GM12878 (cell line): ENCODE measurements around the gene TJP1. TPM values are rescaled to one million over a fixed set of nuclear protein-coding genes. Genes with fewer than 3 reads are reported as not detected.

Experiments used
- ATAC-seq: fragments of 200-7000 bp; cut with Tn5 transposase; 3 replicates; pipeline ENCODE4 v1.9.1; 2020; ENCODE audit warnings: mild to moderate bottlenecking, moderate library complexity
- BruUV-seq: library from RNA; stranded (reverse); fragments of 400-500 nt; replicated peaks from 2 replicates; lab custom pipeline; 2021; lab: Mats Ljungman, UMichigan
- CTCF ChIA-PET: fragments of 300-600 bp; sonication (Branson Sonifier 250); formaldehyde crosslinking; extraction: SDS; loops from one replicate; lab custom pipeline; 2021; ENCODE audit warnings: inconsistent platforms; lab: Yijun Ruan, JAX
- POLR2A ChIA-PET: fragments of 350-600 bp; formaldehyde crosslinking; extraction: SDS; loops from one replicate; lab custom pipeline; 2021; ENCODE audit warnings: inconsistent platforms; lab: Charles Lee
- RAD21 ChIA-PET: fragments of 300-600 bp; sonication (Branson Sonifier 250); formaldehyde crosslinking; loops from one replicate; lab custom pipeline; 2023; ENCODE audit warnings: antibody characterized with exemption; ENCODE audit not compliant: unreplicated experiment; lab: Charles Lee
- SMC1A ChIA-PET: fragments of 300-600 bp; sonication (Branson Sonifier 250); formaldehyde crosslinking; loops from one replicate; lab custom pipeline; 2023; ENCODE audit not compliant: unreplicated experiment, uncharacterized antibody; lab: Charles Lee
- DNase-seq: peaks from one replicate; pipeline ENCODE4 v3.0.0-alpha.2; 2011; ENCODE audit warnings: low read depth, low spot score
- FAIRE-seq: peaks from 3 replicates; lab custom pipeline; 2011; peaks lifted over from hg19 to GRCh38; lab: Jason Lieb, UNC
- H2AFZ ChIP-seq: 2 replicates; pipeline ENCODE4 v1.6.0; 2011; ENCODE audit warnings: low read depth, low read length, control low read depth; ENCODE audit not compliant: control insufficient read depth
- H3K27ac ChIP-seq: 2 replicates; pipeline ENCODE4 v1.5.1; 2011; ENCODE audit warnings: control low read depth; ENCODE audit not compliant: control insufficient read depth, insufficient read depth
- H3K27me3 ChIP-seq, 2 experiments: replicated peaks in 1 of 2; 2 replicates each; pipeline versions ENCODE4 v1.6.0 to v1.6.1; 2011; ENCODE audit warnings: low read length in 1 of 2; ENCODE audit not compliant: control insufficient read depth in 2 of 2, insufficient read depth in 2 of 2
- H3K36me3 ChIP-seq, 2 experiments: 2 replicates each; pipeline ENCODE4 v1.5.1; 2011; ENCODE audit warnings: low read length in 1 of 2; ENCODE audit not compliant: control insufficient read depth in 2 of 2, insufficient read depth in 2 of 2
- H3K4me1 ChIP-seq: 2 replicates; pipeline ENCODE4 v1.6.1; 2011; ENCODE audit warnings: mild to moderate bottlenecking, low read length, moderate library complexity, mixed read lengths; ENCODE audit not compliant: control insufficient read depth, insufficient read depth
- H3K4me2 ChIP-seq: 2 replicates; pipeline ENCODE4 v1.6.0; 2011; ENCODE audit warnings: control low read depth; ENCODE audit not compliant: control insufficient read depth, insufficient read depth
- H3K4me3 ChIP-seq: fragments of 200-600 bp; sonication (generic); 2 replicates; pipeline ENCODE4 v1.5.1; 2016
- H3K79me2 ChIP-seq: 2 replicates; pipeline ENCODE4 v1.6.0; 2011; ENCODE audit warnings: low read length; ENCODE audit not compliant: control insufficient read depth, insufficient read depth
- H3K9ac ChIP-seq: 2 replicates; pipeline ENCODE4 v1.8.0; 2011; ENCODE audit warnings: low read length, control low read depth, mixed read lengths; ENCODE audit not compliant: control insufficient read depth, insufficient read depth
- H3K9me3 ChIP-seq: replicated peaks from 3 replicates; pipeline ENCODE4 v1.5.1; 2011; ENCODE audit warnings: mild to moderate bottlenecking, low read length; ENCODE audit not compliant: control insufficient read depth, insufficient read depth
- H4K20me1 ChIP-seq: 2 replicates; pipeline ENCODE4 v1.6.0; 2011; ENCODE audit not compliant: control insufficient read depth, insufficient read depth
- ATF7 ChIP-seq: fragments of 450-650 bp; IDR thresholded peaks from 2 replicates; pipeline ENCODE4 v1.6.1; 2016; ENCODE audit warnings: low read depth, mild to moderate bottlenecking
- CREB1 ChIP-seq: IDR thresholded peaks from 2 replicates; pipeline ENCODE4 v1.6.1; 2012; ENCODE audit warnings: low read depth, mild to moderate bottlenecking, inconsistent platforms
- ELK1 ChIP-seq: IDR thresholded peaks from 2 replicates; pipeline ENCODE4 v1.6.1; 2012; ENCODE audit warnings: low read depth, low read length, improper control_type of control experiment
- JUND ChIP-seq: IDR thresholded peaks from 2 replicates; pipeline ENCODE4 v1.6.1; 2012; ENCODE audit warnings: low read depth, mild to moderate bottlenecking, low read length, improper control_type of control experiment, moderate library complexity
- KAT2A ChIP-seq: conservative IDR thresholded peaks from 2 replicates; pipeline ENCODE4 v1.6.1; 2011; ENCODE audit warnings: low read depth, low read length; ENCODE audit not compliant: control insufficient read depth
- NFYB ChIP-seq: IDR thresholded peaks from 2 replicates; pipeline ENCODE4 v1.6.1; 2011; ENCODE audit warnings: low read depth, mild to moderate bottlenecking, low read length, improper control_type of control experiment, moderate library complexity; ENCODE audit not compliant: insufficient read depth
- SMC3 ChIP-seq: IDR thresholded peaks from 2 replicates; pipeline ENCODE4 v1.6.1; 2011; ENCODE audit warnings: low read length, improper control_type of control experiment, borderline replicate concordance
- ZNF592 ChIP-seq: fragments of 450-650 bp; IDR thresholded peaks from 2 replicates; pipeline ENCODE4 v1.6.1; 2017; ENCODE audit warnings: mild to moderate bottlenecking, moderate library complexity
- WGBS: methylation state at CpG from one replicate; pipeline ENCODE4 v1.1.6; 2016; ENCODE audit warnings: low lambda C conversion rate; ENCODE audit not compliant: insufficient replicate concordance, insufficient coverage; ENCODE audit errors: missing lambda C conversion rate; 5-methylcytosine and 5-hydroxymethylcytosine counted together
- in situ Hi-C: fragments of 300-500 bp; cut with MboI; formaldehyde crosslinking; loops from 9 replicates; pipeline ENCODE4 v1.14.3; 2018; ENCODE audit warnings: mixed read lengths
- intact Hi-C: fragments of 100-400 bp; cut with micrococcal nuclease; formaldehyde crosslinking; loops from one replicate; pipeline ENCODE4 v1.14.2; 2022; ENCODE audit not compliant: unreplicated experiment
- polyA plus RNA-seq, 11 experiments: library from polyadenylated mRNA; depleted of rRNA in 4 of 11; unstranded in 6 of 11; stranded (reverse) in 5 of 11; fragments of >200 nt; fragmentation: Nextera tagmentation in 4 of 11; fragmentation: Illumina TruSeq in 1 of 11; extraction: Ambion mirVana in 4 of 11; extraction: Trizol in 1 of 11; gene quantifications; 1 replicate in 1 of 11; 2 replicates in 10 of 11; pipeline versions ENCODE4 v1.2.1 to v1.2.3, GENCODE V29; 2011 to 2016; ENCODE audit warnings: inconsistent platforms in 2 of 11, missing spikeins in 2 of 11, low read depth in 1 of 11
- total RNA-seq, 4 experiments: library from RNA; depleted of rRNA in 3 of 4; stranded (reverse); fragments of >200 nt in 3 of 4; fragmentation: Illumina TruSeq in 1 of 4; extraction: Trizol in 1 of 4; gene quantifications; 2 replicates each; pipeline versions ENCODE4 v1.2.1 to v1.2.3, GENCODE V29; 2013 to 2021
- TF ChIP-seq, protein P1 (sequence below): IDR thresholded peaks from 2 replicates; pipeline ENCODE4 v1.6.1; 2011; ENCODE audit warnings: low read depth, mild to moderate bottlenecking, low read length, moderate library complexity, borderline replicate concordance; ENCODE audit errors: extremely low read depth
- TF ChIP-seq, protein P2 (sequence below): fragments of 450-650 bp; IDR thresholded peaks from 2 replicates; pipeline ENCODE4 v1.6.1; 2017; ENCODE audit warnings: low read depth, mild to moderate bottlenecking, moderate library complexity
- TF ChIP-seq, protein P3 (sequence below): fragments of 450-650 bp; IDR thresholded peaks from 2 replicates; pipeline ENCODE4 v1.6.1; 2017; ENCODE audit warnings: mild to moderate bottlenecking, low read depth, inconsistent platforms; ENCODE audit not compliant: poor library complexity, severe bottlenecking

TJP1 gene
- total and polyA plus RNA-seq, 10 of the 15 experiments (the other 5 are each of a cell fraction or from before 2014, with no cell fraction given) = 0.01 to 0.49 (median 0.08) TPM; not detected in 7

GRCh38 chr15:29687939-29688505, 134.2 kb downstream of the TJP1 start:
- no peak overlapping the region for H3K27ac ChIP-seq
- no TSS peak for BruUV-seq
- H2AFZ ChIP-seq = no peak overlapping the region
- H3K27me3 ChIP-seq = no peaks in the 10 kb centered on the region
- no peaks in the 10 kb centered on the region for H3K36me3 ChIP-seq
- H3K4me1 ChIP-seq = no peaks in the 10 kb centered on the region
- no peak for FAIRE-seq
- no peak overlapping the region for H3K4me3 ChIP-seq
- H3K79me2 ChIP-seq = no peaks in the 10 kb centered on the region
- SMC1A ChIA-PET = no interaction called here
- POLR2A ChIA-PET = no interaction called here
- in situ Hi-C loops (no loop called here), intact Hi-C loops (no loop called here)
- H3K9me3 ChIP-seq = no peaks in the 10 kb centered on the region; the same call in 2 of the 3 replicates
- H4K20me1 ChIP-seq = no peaks in the 10 kb centered on the region
- no peak for ATAC-seq
- 31% methylated on average over 20 of the region's 24 CpGs for WGBS
- RAD21 ChIA-PET = no interaction called here
- CTCF ChIA-PET = no interaction called here
- H3K4me2 ChIP-seq = no peak overlapping the region
- H3K9ac ChIP-seq = no peak overlapping the region
- DNase-seq = no peak
- TF ChIP-seq KAT2A (no peak), ATF7 (no peak), NFYB (no peak), ELK1 (no peak), JUND (no peak), CREB1 (no peak), SMC3 (no peak), ZNF592 (no peak)
- TF ChIP-seq, protein P1, sequence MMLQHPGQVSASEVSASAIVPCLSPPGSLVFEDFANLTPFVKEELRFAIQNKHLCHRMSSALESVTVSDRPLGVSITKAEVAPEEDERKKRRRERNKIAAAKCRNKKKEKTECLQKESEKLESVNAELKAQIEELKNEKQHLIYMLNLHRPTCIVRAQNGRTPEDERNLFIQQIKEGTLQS = no peak
- TF ChIP-seq, protein P2, sequence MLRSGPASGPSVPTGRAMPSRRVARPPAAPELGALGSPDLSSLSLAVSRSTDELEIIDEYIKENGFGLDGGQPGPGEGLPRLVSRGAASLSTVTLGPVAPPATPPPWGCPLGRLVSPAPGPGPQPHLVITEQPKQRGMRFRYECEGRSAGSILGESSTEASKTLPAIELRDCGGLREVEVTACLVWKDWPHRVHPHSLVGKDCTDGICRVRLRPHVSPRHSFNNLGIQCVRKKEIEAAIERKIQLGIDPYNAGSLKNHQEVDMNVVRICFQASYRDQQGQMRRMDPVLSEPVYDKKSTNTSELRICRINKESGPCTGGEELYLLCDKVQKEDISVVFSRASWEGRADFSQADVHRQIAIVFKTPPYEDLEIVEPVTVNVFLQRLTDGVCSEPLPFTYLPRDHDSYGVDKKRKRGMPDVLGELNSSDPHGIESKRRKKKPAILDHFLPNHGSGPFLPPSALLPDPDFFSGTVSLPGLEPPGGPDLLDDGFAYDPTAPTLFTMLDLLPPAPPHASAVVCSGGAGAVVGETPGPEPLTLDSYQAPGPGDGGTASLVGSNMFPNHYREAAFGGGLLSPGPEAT = no peak
- TF ChIP-seq, protein P3, sequence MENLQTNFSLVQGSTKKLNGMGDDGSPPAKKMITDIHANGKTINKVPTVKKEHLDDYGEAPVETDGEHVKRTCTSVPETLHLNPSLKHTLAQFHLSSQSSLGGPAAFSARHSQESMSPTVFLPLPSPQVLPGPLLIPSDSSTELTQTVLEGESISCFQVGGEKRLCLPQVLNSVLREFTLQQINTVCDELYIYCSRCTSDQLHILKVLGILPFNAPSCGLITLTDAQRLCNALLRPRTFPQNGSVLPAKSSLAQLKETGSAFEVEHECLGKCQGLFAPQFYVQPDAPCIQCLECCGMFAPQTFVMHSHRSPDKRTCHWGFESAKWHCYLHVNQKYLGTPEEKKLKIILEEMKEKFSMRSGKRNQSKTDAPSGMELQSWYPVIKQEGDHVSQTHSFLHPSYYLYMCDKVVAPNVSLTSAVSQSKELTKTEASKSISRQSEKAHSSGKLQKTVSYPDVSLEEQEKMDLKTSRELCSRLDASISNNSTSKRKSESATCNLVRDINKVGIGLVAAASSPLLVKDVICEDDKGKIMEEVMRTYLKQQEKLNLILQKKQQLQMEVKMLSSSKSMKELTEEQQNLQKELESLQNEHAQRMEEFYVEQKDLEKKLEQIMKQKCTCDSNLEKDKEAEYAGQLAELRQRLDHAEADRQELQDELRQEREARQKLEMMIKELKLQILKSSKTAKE = no peak
